Measurements from ENCODE around the gene GLRA2.

GRCh38 chrX:14506866-14507265 is 22.5 kb upstream of the GLRA2 start:
- TF ChIP-seq, protein P1, sequence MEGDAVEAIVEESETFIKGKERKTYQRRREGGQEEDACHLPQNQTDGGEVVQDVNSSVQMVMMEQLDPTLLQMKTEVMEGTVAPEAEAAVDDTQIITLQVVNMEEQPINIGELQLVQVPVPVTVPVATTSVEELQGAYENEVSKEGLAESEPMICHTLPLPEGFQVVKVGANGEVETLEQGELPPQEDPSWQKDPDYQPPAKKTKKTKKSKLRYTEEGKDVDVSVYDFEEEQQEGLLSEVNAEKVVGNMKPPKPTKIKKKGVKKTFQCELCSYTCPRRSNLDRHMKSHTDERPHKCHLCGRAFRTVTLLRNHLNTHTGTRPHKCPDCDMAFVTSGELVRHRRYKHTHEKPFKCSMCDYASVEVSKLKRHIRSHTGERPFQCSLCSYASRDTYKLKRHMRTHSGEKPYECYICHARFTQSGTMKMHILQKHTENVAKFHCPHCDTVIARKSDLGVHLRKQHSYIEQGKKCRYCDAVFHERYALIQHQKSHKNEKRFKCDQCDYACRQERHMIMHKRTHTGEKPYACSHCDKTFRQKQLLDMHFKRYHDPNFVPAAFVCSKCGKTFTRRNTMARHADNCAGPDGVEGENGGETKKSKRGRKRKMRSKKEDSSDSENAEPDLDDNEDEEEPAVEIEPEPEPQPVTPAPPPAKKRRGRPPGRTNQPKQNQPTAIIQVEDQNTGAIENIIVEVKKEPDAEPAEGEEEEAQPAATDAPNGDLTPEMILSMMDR (IDR thresholded peaks at IDR 0.05): no peak
- TF ChIP-seq SIN3A (IDR thresholded peaks at IDR 0.05; ENCODE audit: borderline replicate concordance, insufficient read depth, low read depth, low read length) (no peak), REST (IDR thresholded peaks at IDR 0.05; ENCODE audit: insufficient read depth in 1 of 2, low read depth in 2 of 2, low read length in 1 of 2) (no peak), TCF7L2 (IDR thresholded peaks at IDR 0.05; ENCODE audit: low read depth, low read length) (no peak), POLR2AphosphoS5 (IDR thresholded peaks at IDR 0.05; ENCODE audit: low read depth, low read length) (no peak)

All from Panc1 (cell line).